Measurements from ENCODE around the gene VPS4A.
A peak's percentile ranks its signal among the peaks of the same experiment; 100 is the strongest.

VPS4A gene

DNA sequence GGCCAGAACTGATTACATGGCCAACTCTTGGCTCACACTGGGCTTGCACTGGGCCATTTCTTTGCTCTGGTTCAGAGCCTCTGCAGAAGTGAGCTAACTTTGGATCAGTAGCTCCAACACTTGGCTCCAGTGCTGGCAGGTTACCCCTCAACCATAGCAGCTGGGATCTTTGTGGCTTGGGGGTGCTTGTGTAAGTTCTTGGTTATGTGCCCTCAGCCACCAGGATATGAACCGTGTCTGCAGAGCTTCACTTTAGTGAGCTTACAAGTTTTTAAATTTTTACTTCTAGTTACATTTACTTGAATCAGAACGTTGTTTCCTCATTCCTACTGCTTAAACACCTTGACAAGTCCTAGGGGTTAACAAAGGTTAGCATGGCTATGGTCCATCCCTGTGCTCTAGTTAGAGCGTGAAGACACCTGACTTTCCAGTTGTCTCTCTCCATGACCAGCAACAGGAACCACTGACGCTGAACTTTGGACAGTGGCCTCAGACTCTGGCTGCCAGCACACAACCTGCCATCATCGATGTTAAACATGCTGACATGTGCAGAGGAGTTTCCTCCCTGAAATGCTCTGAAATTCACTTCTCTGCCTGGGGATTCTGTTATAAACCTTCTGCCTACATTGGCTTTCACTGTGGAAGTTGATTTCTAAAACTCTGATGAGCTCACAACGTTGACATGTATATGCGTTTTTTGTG lies 15.2 kb downstream of the VPS4A start:
- peaks cover 8 to 13% of the 10 kb centered on the region in 2 experiments for H3K4me1 ChIP-seq (ENCODE audit: control insufficient read depth in 1 of 2, insufficient read depth in 2 of 2, low read length in 2 of 2)
- no peak overlapping the region for H3K4me2 ChIP-seq (ENCODE audit: low read length)
- H2BK5ac ChIP-seq (ENCODE audit: low read depth, low read length, poor library complexity) = no peak overlapping the region
- H2BK12ac ChIP-seq (ENCODE audit: low read length) = no peak overlapping the region
- no peak overlapping the region for H4K8ac ChIP-seq (ENCODE audit: low read depth, low read length)
- DNase-seq = no peak
- H3K4me3 ChIP-seq (ENCODE audit: low read depth, low read length) = no peak overlapping the region
- H3K27ac ChIP-seq (ENCODE audit: low read depth, low read length) = no peak overlapping the region
- peaks cover 57 to 58% of the 10 kb centered on the region in 2 experiments for H3K36me3 ChIP-seq (ENCODE audit: control insufficient read depth in 1 of 2, insufficient read depth in 2 of 2, low read length in 2 of 2)
- no peak overlapping the region for H3K18ac ChIP-seq (ENCODE audit: low read length)
- peaks cover 16% of the 10 kb centered on the region for H3K79me2 ChIP-seq (ENCODE audit: control insufficient read depth, insufficient read depth, low read length, poor library complexity)
- H3K9ac ChIP-seq (ENCODE audit: low read length) = no peak overlapping the region
- no peak overlapping the region for H2BK120ac ChIP-seq (ENCODE audit: insufficient read depth, low read length, poor library complexity)
- no peaks in the 10 kb centered on the region for H3K27me3 ChIP-seq (ENCODE audit: insufficient read depth, low read length)
- H3K79me1 ChIP-seq (ENCODE audit: low read length) = peaks cover 12% of the 10 kb centered on the region
- no peak overlapping the region for H4K12ac ChIP-seq (ENCODE audit: low read depth, low read length)
- no peak overlapping the region for H3K14ac ChIP-seq (ENCODE audit: low read length)
- WGBS (ENCODE audit: extremely low coverage, insufficient coverage, insufficient read length) = no CpG with 5 or more reads among the region's 7 CpGs
- no peaks in the 10 kb centered on the region for H3K9me3 ChIP-seq (ENCODE audit: insufficient read depth, low read depth, low read length)
- H3K4ac ChIP-seq (ENCODE audit: low read depth, low read length) = no peak overlapping the region
- no peak overlapping the region for H2AFZ ChIP-seq (ENCODE audit: insufficient read depth, low read length, poor library complexity)
- no peak overlapping the region for H4K91ac ChIP-seq (ENCODE audit: low read depth, low read length)
- H2AK5ac ChIP-seq (ENCODE audit: low read length) = no peak overlapping the region
- H3K23ac ChIP-seq (ENCODE audit: low read length) = no peak overlapping the region

DNA sequence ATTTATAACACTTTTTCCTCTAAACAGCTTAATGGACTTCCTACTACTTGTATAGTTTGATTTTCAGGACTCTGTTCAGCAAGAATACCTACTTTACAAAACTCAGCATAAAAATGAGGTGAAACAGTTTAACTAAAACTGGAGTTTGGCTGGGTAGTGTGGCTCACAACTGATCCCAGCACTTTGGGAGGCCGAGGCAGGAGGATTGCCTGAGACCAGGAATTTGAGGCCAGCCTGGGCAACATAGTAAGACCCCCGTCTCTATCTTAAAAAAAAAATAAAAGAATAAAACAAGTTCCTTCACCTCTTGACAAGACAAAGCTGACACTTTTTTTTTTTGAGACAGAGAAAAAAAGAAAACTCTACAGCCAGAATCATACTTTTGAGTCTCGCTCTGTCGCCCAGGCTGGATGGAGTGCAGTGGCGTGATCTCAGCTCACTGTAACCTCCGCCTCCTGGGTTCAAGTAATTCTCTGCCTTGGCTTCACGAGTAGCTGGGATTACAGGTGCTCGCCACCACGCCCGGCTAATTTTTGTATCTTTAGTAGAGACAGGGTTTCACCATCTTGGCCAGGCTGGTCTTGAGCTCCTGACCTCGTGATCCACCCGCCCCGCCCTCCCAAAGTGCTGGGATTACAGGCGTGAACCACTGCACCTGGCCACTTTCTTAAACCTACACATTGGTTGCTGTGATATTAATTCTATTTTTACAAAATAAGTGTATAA lies 16.6 kb downstream of the VPS4A start:
- H3K23ac ChIP-seq (ENCODE audit: low read length) = no peak overlapping the region
- H3K4me1 ChIP-seq (ENCODE audit: control insufficient read depth in 1 of 2, insufficient read depth in 2 of 2, low read length in 2 of 2) = peaks cover 8 to 13% of the 10 kb centered on the region in 2 experiments
- H3K4ac ChIP-seq (ENCODE audit: low read depth, low read length) = no peak overlapping the region
- no peak overlapping the region for H2AFZ ChIP-seq (ENCODE audit: insufficient read depth, low read length, poor library complexity)
- no peak overlapping the region for H2BK5ac ChIP-seq (ENCODE audit: low read depth, low read length, poor library complexity)
- H2BK12ac ChIP-seq (ENCODE audit: low read length) = no peak overlapping the region
- WGBS (ENCODE audit: extremely low coverage, insufficient coverage, insufficient read length) = no CpG with 5 or more reads among the region's 14 CpGs
- H3K9me3 ChIP-seq (ENCODE audit: insufficient read depth, low read depth, low read length) = no peaks in the 10 kb centered on the region
- H3K36me3 ChIP-seq (ENCODE audit: control insufficient read depth in 1 of 2, insufficient read depth in 2 of 2, low read length in 2 of 2) = peaks cover 51 to 52% of the 10 kb centered on the region in 2 experiments
- no peak overlapping the region for H3K27ac ChIP-seq (ENCODE audit: low read depth, low read length)
- no peak overlapping the region for H3K9ac ChIP-seq (ENCODE audit: low read length)
- no peak overlapping the region for H3K4me3 ChIP-seq (ENCODE audit: low read depth, low read length)
- H4K8ac ChIP-seq (ENCODE audit: low read depth, low read length) = no peak overlapping the region
- H3K79me1 ChIP-seq (ENCODE audit: low read length) = peaks cover 12% of the 10 kb centered on the region
- no peak overlapping the region for H3K4me2 ChIP-seq (ENCODE audit: low read length)
- no peak overlapping the region for H2AK5ac ChIP-seq (ENCODE audit: low read length)
- H2BK120ac ChIP-seq (ENCODE audit: insufficient read depth, low read length, poor library complexity) = no peak overlapping the region
- H3K14ac ChIP-seq (ENCODE audit: low read length) = no peak overlapping the region
- H4K12ac ChIP-seq (ENCODE audit: low read depth, low read length) = no peak overlapping the region
- no peak overlapping the region for H4K91ac ChIP-seq (ENCODE audit: low read depth, low read length)
- H3K79me2 ChIP-seq (ENCODE audit: control insufficient read depth, insufficient read depth, low read length, poor library complexity) = peaks cover 16% of the 10 kb centered on the region
- H3K18ac ChIP-seq (ENCODE audit: low read length) = no peak overlapping the region
- DNase-seq = no peak
- no peaks in the 10 kb centered on the region for H3K27me3 ChIP-seq (ENCODE audit: insufficient read depth, low read length)

DNA sequence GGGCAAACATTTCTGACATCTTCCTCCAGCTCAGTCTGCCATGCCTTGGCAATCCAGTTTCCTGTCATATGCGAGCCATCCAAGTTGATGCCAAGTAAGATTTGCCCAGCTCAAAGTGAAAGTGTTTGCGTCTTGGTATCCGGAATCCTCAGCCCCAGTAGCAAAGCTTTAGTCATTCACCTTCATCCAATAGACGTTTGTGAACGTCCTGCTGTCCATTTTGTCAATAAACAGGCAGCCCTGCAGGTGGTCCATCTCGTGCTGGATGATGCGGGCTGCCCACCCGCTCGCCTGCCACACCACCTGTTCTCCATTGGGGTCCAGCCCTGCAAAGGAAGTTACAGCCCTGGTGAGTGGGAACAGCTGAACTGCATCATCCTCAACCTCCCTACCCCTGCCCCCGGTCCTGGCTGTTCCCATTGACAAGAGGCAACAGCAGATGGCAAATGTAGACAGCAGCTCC lies 17.7 kb downstream of the VPS4A start:
- Histone ChIP-seq H2AK5ac (ENCODE audit: low read length) (no peak overlapping the region), H2BK5ac (ENCODE audit: low read depth, low read length, poor library complexity) (no peak overlapping the region), H3K4me1 (ENCODE audit: control insufficient read depth in 1 of 2, insufficient read depth in 2 of 2, low read length in 2 of 2) (peaks cover 8 to 13% of the 10 kb centered on the region in 2 experiments), H2BK120ac (ENCODE audit: insufficient read depth, low read length, poor library complexity) (no peak overlapping the region), H2AFZ (ENCODE audit: insufficient read depth, low read length, poor library complexity) (no peak overlapping the region), H3K27ac (ENCODE audit: low read depth, low read length) (no peak overlapping the region), H3K23ac (ENCODE audit: low read length) (no peak overlapping the region), H3K18ac (ENCODE audit: low read length) (no peak overlapping the region), H3K4me3 (ENCODE audit: low read depth, low read length) (no peak overlapping the region), H2BK12ac (ENCODE audit: low read length) (no peak overlapping the region), H3K9me3 (ENCODE audit: insufficient read depth, low read depth, low read length) (no peaks in the 10 kb centered on the region), H3K4ac (ENCODE audit: low read depth, low read length) (no peak overlapping the region), H3K36me3 (ENCODE audit: control insufficient read depth in 1 of 2, insufficient read depth in 2 of 2, low read length in 2 of 2) (peaks cover 45 to 48% of the 10 kb centered on the region in 2 experiments), H3K9ac (ENCODE audit: low read length) (no peak overlapping the region), H3K14ac (ENCODE audit: low read length) (no peak overlapping the region), H4K12ac (ENCODE audit: low read depth, low read length) (no peak overlapping the region), H4K91ac (ENCODE audit: low read depth, low read length) (no peak overlapping the region), H3K79me2 (ENCODE audit: control insufficient read depth, insufficient read depth, low read length, poor library complexity) (peaks cover 16% of the 10 kb centered on the region), H3K27me3 (ENCODE audit: insufficient read depth, low read length) (no peaks in the 10 kb centered on the region), H3K79me1 (ENCODE audit: low read length) (peaks cover 12% of the 10 kb centered on the region), H4K8ac (ENCODE audit: low read depth, low read length) (no peak overlapping the region), H3K4me2 (ENCODE audit: low read length) (peak overlapping the region; percentile 98)
- WGBS (ENCODE audit: extremely low coverage, insufficient coverage, insufficient read length) = no CpG with 5 or more reads among the region's 10 CpGs
- no peak for DNase-seq

DNA sequence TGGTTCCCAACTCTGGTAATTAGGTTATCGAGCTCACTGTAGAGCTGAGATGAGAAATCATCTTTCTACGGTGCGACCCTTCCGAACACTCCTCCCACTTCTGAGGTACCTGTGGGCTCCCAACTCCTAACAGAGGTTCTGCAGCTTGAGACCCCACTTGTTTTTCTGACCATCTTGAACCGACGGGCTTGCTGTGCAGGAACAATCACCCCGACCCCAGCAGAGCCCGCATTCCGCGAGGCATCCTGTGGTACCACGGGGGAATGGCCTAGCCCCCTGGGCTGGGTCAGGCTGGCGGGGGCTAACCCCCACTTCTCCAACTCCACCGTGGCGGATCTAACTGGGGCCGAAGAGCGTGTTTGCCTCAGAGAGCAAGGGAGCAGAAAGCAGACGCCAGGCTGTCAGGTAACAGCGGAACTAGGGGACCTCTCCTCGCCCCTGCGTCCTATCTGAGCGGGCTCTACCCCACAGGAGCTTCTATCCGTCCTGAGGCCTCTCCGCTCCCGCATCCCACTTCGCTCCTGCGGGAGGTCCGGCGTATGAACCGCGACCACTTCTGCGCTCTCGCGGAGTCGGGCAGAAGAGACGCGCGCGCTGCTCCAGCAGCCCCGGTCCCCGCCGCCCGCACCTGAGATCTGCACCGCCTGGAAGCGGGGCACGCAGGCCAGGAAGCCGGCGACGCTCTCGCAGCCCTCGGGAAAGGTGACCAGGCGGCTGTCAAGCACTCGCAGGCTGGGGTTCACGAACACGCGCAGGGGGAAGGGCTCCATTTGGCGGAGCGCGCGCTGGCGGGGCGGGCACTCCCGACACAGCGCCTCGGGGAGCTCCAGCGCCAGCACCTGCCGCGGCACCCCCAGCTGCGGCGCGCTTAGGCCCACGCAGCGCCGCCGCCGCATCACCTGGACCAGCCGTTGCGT lies 18.5 kb downstream of the VPS4A start:
- Histone ChIP-seq H3K79me1 (ENCODE audit: low read length) (peaks cover 12% of the 10 kb centered on the region), H3K27me3 (ENCODE audit: insufficient read depth, low read length) (no peaks in the 10 kb centered on the region), H3K9ac (ENCODE audit: low read length) (peak overlapping the region; percentile 74), H3K9me3 (ENCODE audit: insufficient read depth, low read depth, low read length) (no peaks in the 10 kb centered on the region), H3K14ac (ENCODE audit: low read length) (peak overlapping the region; percentile 85), H3K4me3 (ENCODE audit: low read depth, low read length) (peak overlapping the region; percentile 100), H4K91ac (ENCODE audit: low read depth, low read length) (peak overlapping the region; percentile 84), H2AFZ (ENCODE audit: insufficient read depth, low read length, poor library complexity) (peak overlapping the region; percentile 34), H4K8ac (ENCODE audit: low read depth, low read length) (peak overlapping the region; percentile 80), H2AK5ac (ENCODE audit: low read length) (peak overlapping the region; percentile 65), H3K4me2 (ENCODE audit: low read length) (peak overlapping the region; percentile 98), H3K79me2 (ENCODE audit: control insufficient read depth, insufficient read depth, low read length, poor library complexity) (peaks cover 16% of the 10 kb centered on the region), H3K36me3 (ENCODE audit: control insufficient read depth in 1 of 2, insufficient read depth in 2 of 2, low read length in 2 of 2) (peaks cover 45 to 48% of the 10 kb centered on the region in 2 experiments), H2BK120ac (ENCODE audit: insufficient read depth, low read length, poor library complexity) (peak overlapping the region; percentile 45), H3K23ac (ENCODE audit: low read length) (peak overlapping the region; percentile 66), H3K4me1 (ENCODE audit: control insufficient read depth in 1 of 2, insufficient read depth in 2 of 2, low read length in 2 of 2) (peaks cover 8 to 12% of the 10 kb centered on the region in 2 experiments), H3K18ac (ENCODE audit: low read length) (peak overlapping the region; percentile 50), H3K4ac (ENCODE audit: low read depth, low read length) (peak overlapping the region; percentile 41), H4K12ac (ENCODE audit: low read depth, low read length) (peak overlapping the region; percentile 48), H3K27ac (ENCODE audit: low read depth, low read length) (peak overlapping the region; percentile 59), H2BK5ac (ENCODE audit: low read depth, low read length, poor library complexity) (peak overlapping the region; percentile 32), H2BK12ac (ENCODE audit: low read length) (no peak overlapping the region)
- DNase-seq = peak in 1 of 2 donors; percentile 30
- no CpG with 5 or more reads among the region's 77 CpGs for WGBS (ENCODE audit: extremely low coverage, insufficient coverage, insufficient read length)

Data from trophoblast cell (in vitro differentiated cells and primary cell).